Activated naive CD4-positive, alpha-beta T cell (primary cell): ENCODE measurements around the gene BET1.
"Not testable (repeated sequence)": the region's sequence is repeated elsewhere in the genome, so short reads cannot be mapped to it uniquely, and the experiment has no call there.

ENCODE experiments used
- DNase-seq, 4 experiments: peaks; one replicate each; lab custom pipeline; 2025; lab: John Stamatoyannopoulos, UW

The BET1 gene

GRCh38 chr7:94004024-94004951 lies at the start of gene BET1:
Gene BET1, minus strand, starts transcription at chr7:94004355. Its CDS starts 139 bp downstream, at chr7:94004216.
- DNase-seq, result peak; percentile 71 to 87 (median 75)

- DNase-seq, result no peak
Measured at GRCh38 chr7:94053532-94053931, 49.4 kb upstream of the BET1 start.

- no peak for DNase-seq
Measured at GRCh38 chr7:94052398-94053180, 48.4 kb upstream of the BET1 start.

GRCh38 chr7:94050046-94050445 lies 45.9 kb upstream of the BET1 start:
- no peak for DNase-seq

- no peak for DNase-seq
Measured at GRCh38 chr7:94049615-94050014, 45.5 kb upstream of the BET1 start.

- DNase-seq, result no peak
Measured at GRCh38 chr7:94048755-94049154, 44.6 kb upstream of the BET1 start.

- DNase-seq, result no peak
Measured at GRCh38 chr7:94047956-94048355, 43.8 kb upstream of the BET1 start.

- DNase-seq, result no peak
Measured at GRCh38 chr7:94045581-94045980, 41.4 kb upstream of the BET1 start.

GRCh38 chr7:94044806-94045205 lies 40.7 kb upstream of the BET1 start:
- DNase-seq, result no peak

- DNase-seq, result no peak
Measured at GRCh38 chr7:94043299-94043698, 39.1 kb upstream of the BET1 start.

- DNase-seq, result no peak
Measured at GRCh38 chr7:94042381-94042780, 38.2 kb upstream of the BET1 start.

- DNase-seq, result no peak
Measured at GRCh38 chr7:94041529-94041928, 37.4 kb upstream of the BET1 start.

- no peak for DNase-seq
Measured at GRCh38 chr7:94040254-94040653, 36.1 kb upstream of the BET1 start.

GRCh38 chr7:94039368-94040035 lies 35.3 kb upstream of the BET1 start:
- no peak for DNase-seq

- no peak for DNase-seq
Measured at GRCh38 chr7:94031865-94032264, 27.7 kb upstream of the BET1 start.

- no peak for DNase-seq
Measured at GRCh38 chr7:94030634-94031033, 26.5 kb upstream of the BET1 start.

- DNase-seq, result no peak
Measured at GRCh38 chr7:94029976-94030375, 25.8 kb upstream of the BET1 start.

GRCh38 chr7:94028768-94029167 lies 24.6 kb upstream of the BET1 start:
- no peak for DNase-seq

- DNase-seq, result not testable (repeated sequence)
Measured at GRCh38 chr7:94026619-94027018, 22.5 kb upstream of the BET1 start.

- no peak for DNase-seq
Measured at GRCh38 chr7:94022550-94022949, 18.4 kb upstream of the BET1 start.

- DNase-seq, result no peak
Measured at GRCh38 chr7:94016786-94017185, 12.6 kb upstream of the BET1 start.

GRCh38 chr7:94015538-94015937 lies 11.4 kb upstream of the BET1 start:
- no peak for DNase-seq
